AG04450 (cell line): ENCODE results near the gene TSPYL4. TPM values are rescaled to one million over a fixed set of nuclear protein-coding genes. Genes with fewer than 3 reads are reported as not detected.
A peak's percentile ranks its signal among the peaks of the same experiment; 100 is the strongest.

Source experiments
- CTCF ChIA-PET: fragments of 300-600, 350-600 bp; formaldehyde crosslinking; extraction: SDS; loops from one replicate; lab custom pipeline; 2022; ENCODE audit warnings: antibody characterized with exemption, inconsistent platforms; lab: Charles Lee
- POLR2A ChIA-PET: fragments of 350-600 bp; formaldehyde crosslinking; extraction: SDS; loops from one replicate; lab custom pipeline; 2021; ENCODE audit warnings: antibody characterized with exemption, inconsistent platforms; lab: Yijun Ruan, JAX
- DNase-seq: peaks from one replicate; pipeline ENCODE4 v3.0.0-alpha.2; 2011; ENCODE audit warnings: low read depth, low spot score
- H3K27ac ChIP-seq: one replicate; pipeline ENCODE4 v1.5.1; 2012; ENCODE audit warnings: low read depth, low read length, control low read depth
- H3K27me3 ChIP-seq: one replicate; pipeline ENCODE4 v1.6.0; 2012; ENCODE audit warnings: low read length; ENCODE audit not compliant: control insufficient read depth, insufficient read depth
- H3K4me3 ChIP-seq: 2 replicates; pipeline ENCODE4 v1.5.1; 2011; ENCODE audit warnings: mild to moderate bottlenecking, low read depth, low read length, control low read depth
- H3K9me3 ChIP-seq: 2 replicates; pipeline ENCODE4 v1.5.1; 2012; ENCODE audit warnings: low read length; ENCODE audit not compliant: control insufficient read depth, insufficient read depth
- CTCF ChIP-seq: IDR thresholded peaks from 2 replicates; pipeline ENCODE4 v1.5.1; 2011; ENCODE audit warnings: low read depth, low read length, control low read depth, inconsistent platforms
- polyA plus RNA-seq: library from polyadenylated mRNA; depleted of rRNA; stranded (reverse); fragments of >200 nt; gene quantifications from 2 replicates; pipeline ENCODE4 v1.2.3, GENCODE V29; 2011; rRNA removed

TSPYL4 gene
- polyA plus RNA-seq, 1 experiment: 25.1 TPM

- Histone ChIP-seq H3K27ac (no peak overlapping the region), H3K9me3 (no peaks in the 10 kb centered on the region), H3K4me3 (no peak overlapping the region), H3K27me3 (no peaks in the 10 kb centered on the region)
- no peak for TF ChIP-seq CTCF
- CTCF ChIA-PET: interaction anchor here (0.8 to 1.7 kb wide), 3 partner anchors 16 to 89 kb away, joined by 4 to 12 read pairs (median 6); no protein-coding TSS in a partner anchor
- POLR2A ChIA-PET: no interaction called here
- DNase-seq: peak; percentile 58
Measured at GRCh38 chr6:116200619-116201249, 53.1 kb downstream of the TSPYL4 start.

Other genes starting within 250 kb of the TSPYL4 start
- gene FRK, start 193.2 kb downstream of the TSPYL4 start, polyA plus RNA-seq: 0.31 and 0.43 TPM in 2 replicates
- 20.9 and 23.2 TPM in 2 replicates for gene NT5DC1, start 153.2 kb downstream of the TSPYL4 start, polyA plus RNA-seq
- gene COL10A1, start 127.9 kb downstream of the TSPYL4 start, polyA plus RNA-seq: 0.10 and 0.33 TPM in 2 replicates
- 65.9 and 71.9 TPM in 2 replicates for gene TSPYL1, start 25.9 kb upstream of the TSPYL4 start, polyA plus RNA-seq
- 85.7 and 86.2 TPM in 2 replicates for gene DSE, start 116.9 kb upstream of the TSPYL4 start, polyA plus RNA-seq
- 0.51 and 0.81 TPM in 2 replicates for gene CALHM6, start 207.3 kb upstream of the TSPYL4 start, polyA plus RNA-seq